H1 (cell line): ENCODE results near the gene CHST11. TPM values are rescaled to one million over a fixed set of nuclear protein-coding genes. Genes with fewer than 3 reads are reported as not detected.
"Not testable (repeated sequence)": the region's sequence is repeated elsewhere in the genome, so short reads cannot be mapped to it uniquely, and the experiment has no call there.

Source experiments
- CTCF ChIA-PET: fragments of 300-600 bp; sonication (Branson Sonifier 250); formaldehyde crosslinking; loops from one replicate; lab custom pipeline; 2021; ENCODE audit not compliant: partially characterized antibody; lab: Charles Lee
- POLR2A ChIA-PET: fragments of 300-600 bp; sonication (Branson Sonifier 250); formaldehyde crosslinking; loops from one replicate; lab custom pipeline; 2021; ENCODE audit warnings: inconsistent platforms; ENCODE audit not compliant: partially characterized antibody; lab: Charles Lee
- DNase-seq, 2 experiments: peaks; one replicate each; pipeline versions ENCODE4 v3.0.0 to v3.0.0-alpha.2; 2010 to 2022; ENCODE audit warnings: low spot score in 2 of 2, low read depth in 1 of 2, mixed read lengths in 1 of 2
- FAIRE-seq: peaks from 2 replicates; lab custom pipeline; 2011; peaks lifted over from hg19 to GRCh38; lab: Jason Lieb, UNC
- H2AFZ ChIP-seq: 2 replicates; pipeline ENCODE4 v1.8.1; 2012; ENCODE audit warnings: low read length, inconsistent platforms
- H2AK5ac ChIP-seq: 2 replicates; pipeline ENCODE4 v1.6.1; 2013; ENCODE audit warnings: low read depth, low read length
- H2BK120ac ChIP-seq: replicated peaks from 2 replicates; pipeline ENCODE3; 2013; ENCODE audit warnings: low read depth, low read length, inconsistent platforms
- H2BK12ac ChIP-seq: 2 replicates; pipeline ENCODE4 v1.6.1; 2013; ENCODE audit warnings: low read depth, low read length
- H2BK15ac ChIP-seq: 2 replicates; pipeline ENCODE4 v1.6.1; 2013; ENCODE audit warnings: low read length
- H2BK20ac ChIP-seq: 2 replicates; pipeline ENCODE4 v1.6.1; 2013; ENCODE audit warnings: low read length
- H2BK5ac ChIP-seq: 2 replicates; pipeline ENCODE4 v1.6.1; 2013; ENCODE audit warnings: low read depth, low read length
- H3K14ac ChIP-seq: 2 replicates; pipeline ENCODE4 v1.6.1; 2013; ENCODE audit warnings: inconsistent platforms; ENCODE audit not compliant: insufficient read length
- H3K18ac ChIP-seq: 2 replicates; pipeline ENCODE4 v1.6.1; 2013; ENCODE audit warnings: low read length; ENCODE audit errors: extremely low read depth
- H3K23ac ChIP-seq: 2 replicates; pipeline ENCODE4 v1.6.1; 2013; ENCODE audit warnings: inconsistent platforms; ENCODE audit not compliant: insufficient read length
- H3K23me2 ChIP-seq: 2 replicates; pipeline ENCODE4 v1.6.1; 2013; ENCODE audit warnings: low read depth, low read length
- H3K27ac ChIP-seq: 2 replicates; pipeline ENCODE4 v1.6.1; 2011; ENCODE audit warnings: low read depth, low read length, inconsistent platforms
- H3K27me3 ChIP-seq, 4 experiments: replicated peaks in 1 of 4; 1 replicate in 1 of 4; 2 replicates in 3 of 4; pipeline versions ENCODE4 v1.6.1 to v1.8.1; 2011 to 2013; ENCODE audit warnings: low read length in 3 of 4, mild to moderate bottlenecking in 3 of 4, inconsistent platforms in 2 of 4, mixed read lengths in 2 of 4, moderate library complexity in 1 of 4; ENCODE audit not compliant: control insufficient read depth in 3 of 4, insufficient read depth in 3 of 4; ENCODE audit errors: extremely low read depth in 1 of 4
- H3K36me3 ChIP-seq, 4 experiments: 2 replicates each; pipeline versions ENCODE4 v1.6.1 to v1.8.1; 2011 to 2013; ENCODE audit warnings: mild to moderate bottlenecking in 4 of 4, low read length in 3 of 4, moderate library complexity in 2 of 4, control low read depth in 1 of 4, inconsistent platforms in 1 of 4; ENCODE audit not compliant: insufficient read depth in 4 of 4, control insufficient read depth in 2 of 4
- H3K4ac ChIP-seq: replicated peaks from 2 replicates; pipeline ENCODE3; 2013; ENCODE audit warnings: low read length, low read depth, mixed read lengths, inconsistent platforms; ENCODE audit not compliant: insufficient read length
- H3K4me1 ChIP-seq, 4 experiments: replicated peaks in 1 of 4; 1 replicate in 1 of 4; 2 replicates in 3 of 4; pipeline versions ENCODE4 v1.6.1 to v1.8.1; 2011 to 2013; ENCODE audit warnings: low read length in 3 of 4, inconsistent platforms in 2 of 4, mixed read lengths in 1 of 4; ENCODE audit not compliant: insufficient read depth in 4 of 4, control insufficient read depth in 3 of 4
- H3K4me2 ChIP-seq, 2 experiments: 2 replicates each; pipeline versions ENCODE4 v1.6.1 to v1.8.1; 2011 to 2013; ENCODE audit warnings: low read depth in 2 of 2, low read length in 2 of 2, control low read depth in 1 of 2, inconsistent platforms in 1 of 2, mild to moderate bottlenecking in 1 of 2; ENCODE audit not compliant: insufficient read depth in 1 of 2
- H3K4me3 ChIP-seq, 4 experiments: fragments of 200-600, 300-600 bp in 1 of 4; sonication (generic), shearing (Covaris generic), sonication (Bioruptor Twin) in 1 of 4; 2 replicates each; pipeline versions ENCODE4 v1.5.1 to v1.8.1; 2011 to 2016; ENCODE audit warnings: low read length in 4 of 4, low read depth in 3 of 4, control low read depth in 2 of 4, inconsistent platforms in 2 of 4, mild to moderate bottlenecking in 2 of 4, mixed read lengths in 1 of 4, moderate library complexity in 1 of 4; ENCODE audit not compliant: insufficient read depth in 2 of 4; ENCODE audit errors: extremely low read depth in 1 of 4
- H3K56ac ChIP-seq: replicated peaks from 2 replicates; pipeline ENCODE3; 2013; ENCODE audit warnings: low read depth, mild to moderate bottlenecking, mixed read lengths, low read length, inconsistent platforms; ENCODE audit not compliant: insufficient read length
- H3K79me1 ChIP-seq: 2 replicates; pipeline ENCODE4 v1.6.1; 2013; ENCODE audit warnings: low read depth, low read length, control low read depth
- H3K79me2 ChIP-seq, 2 experiments: 2 replicates each; pipeline versions ENCODE4 v1.6.1 to v1.8.1; 2012 to 2013; ENCODE audit warnings: low read length in 2 of 2, mild to moderate bottlenecking in 2 of 2, inconsistent platforms in 1 of 2; ENCODE audit not compliant: insufficient read depth in 2 of 2, control insufficient read depth in 1 of 2
- H3K9ac ChIP-seq, 4 experiments: replicated peaks in 1 of 4; 1 replicate in 1 of 4; 2 replicates in 3 of 4; pipeline versions ENCODE4 v1.6.1 to v1.8.1; 2011 to 2013; ENCODE audit warnings: low read depth in 3 of 4, low read length in 3 of 4, control low read depth in 2 of 4, mild to moderate bottlenecking in 2 of 4, moderate library complexity in 2 of 4, inconsistent platforms in 1 of 4; ENCODE audit errors: extremely low read depth in 1 of 4
- H3K9me3 ChIP-seq, 2 experiments: 2 replicates each; pipeline versions ENCODE4 v1.6.1 to v1.8.1; 2012 to 2013; ENCODE audit warnings: mild to moderate bottlenecking in 2 of 2, moderate library complexity in 2 of 2, control low read depth in 1 of 2, inconsistent platforms in 1 of 2, low read depth in 1 of 2, low read length in 1 of 2, mixed read lengths in 1 of 2; ENCODE audit not compliant: insufficient read depth in 2 of 2
- H4K20me1 ChIP-seq, 2 experiments: replicated peaks in 1 of 2; 2 replicates each; pipeline versions ENCODE3 to v1.8.1; 2011 to 2013; ENCODE audit warnings: inconsistent platforms in 2 of 2, low read length in 2 of 2, mild to moderate bottlenecking in 1 of 2; ENCODE audit not compliant: insufficient read depth in 2 of 2, control insufficient read depth in 1 of 2
- H4K5ac ChIP-seq: 2 replicates; pipeline ENCODE4 v1.6.1; 2013; ENCODE audit warnings: low read length, low read depth, mixed read lengths, inconsistent platforms; ENCODE audit not compliant: insufficient read length
- H4K8ac ChIP-seq: 2 replicates; pipeline ENCODE4 v1.8.0; 2013; ENCODE audit warnings: mild to moderate bottlenecking, moderate library complexity, low read length, inconsistent platforms; ENCODE audit not compliant: insufficient read depth; ENCODE audit errors: extremely low read depth
- H4K91ac ChIP-seq: replicated peaks from 2 replicates; pipeline ENCODE3; 2013; ENCODE audit warnings: low read length, mixed read lengths, inconsistent platforms; ENCODE audit not compliant: insufficient read length
- WGBS, 2 experiments: shearing (Covaris generic) in 1 of 2; methylation state at CpG; one replicate each; pipeline versions ENCODE4 v1.1.6 to v1.1.7; 2013 to 2015; ENCODE audit warnings: low lambda C conversion rate in 2 of 2, mixed read lengths in 2 of 2, inconsistent platforms in 1 of 2, low coverage in 1 of 2, missing lambda C conversion rate in 1 of 2; ENCODE audit not compliant: insufficient replicate concordance in 2 of 2, insufficient coverage in 1 of 2, insufficient read length in 1 of 2; ENCODE audit errors: extremely low coverage in 1 of 2, missing lambda C conversion rate in 1 of 2; 5-methylcytosine and 5-hydroxymethylcytosine counted together
- polyA plus RNA-seq, 7 experiments: library from polyadenylated mRNA; depleted of rRNA in 3 of 7; stranded (reverse) in 5 of 7; unstranded in 2 of 7; fragments of >200 nt in 5 of 7; fragments of 200-250 nt in 2 of 7; gene quantifications; 1 replicate in 5 of 7; 2 replicates in 1 of 7; 4 replicates in 1 of 7; pipeline versions ENCODE4 v1.2.1 to v1.2.3, GENCODE V29; 2011 to 2013; ENCODE audit warnings: missing spikeins in 2 of 7, mixed read lengths in 2 of 7
- total RNA-seq: library from RNA; stranded (reverse); fragmentation: NEBNext Ultra II Directional; extraction: Animal tissue kit (Norgen Biotek cat#: 25700); gene quantifications from 2 replicates; pipeline ENCODE4 v1.2.1, GENCODE V29; 2021

The CHST11 gene
- total and polyA plus RNA-seq, 2 of the 8 experiments (the other 6 are each of a cell fraction or from before 2014, with no cell fraction given): 14.4 to 20.8 TPM

- H3K4me3 ChIP-seq, H3K4me1 ChIP-seq, H3K4me2 ChIP-seq, H4K20me1 ChIP-seq, H2AK5ac ChIP-seq, H2BK20ac ChIP-seq, H2BK5ac ChIP-seq, H2AFZ ChIP-seq, POLR2A ChIA-PET, H3K14ac ChIP-seq, H3K79me2 ChIP-seq, H3K23ac ChIP-seq, CTCF ChIA-PET, H3K79me1 ChIP-seq, H3K23me2 ChIP-seq, H3K9me3 ChIP-seq, DNase-seq, H3K27me3 ChIP-seq, H2BK120ac ChIP-seq, H3K4ac ChIP-seq, H2BK12ac ChIP-seq, H3K18ac ChIP-seq, H3K9ac ChIP-seq, H2BK15ac ChIP-seq, H3K27ac ChIP-seq, H3K36me3 ChIP-seq, H4K5ac ChIP-seq, H4K91ac ChIP-seq, H3K56ac ChIP-seq, FAIRE-seq, H4K8ac ChIP-seq: not testable (repeated sequence)
- WGBS, 2 experiments: 96% methylated on average over 3 of the region's 3 CpGs; no CpG with 5 or more reads in 1 of the 2 experiments
These were observed 156.6 kb downstream of the CHST11 start for GRCh38 chr12:104613372-104613771.
